Astrocyte of the cerebellum (primary cell): Measurements from ENCODE around the gene PITHD1.
A peak's percentile ranks its signal among the peaks of the same experiment; 100 is the strongest.
"Not testable (repeated sequence)": the region's sequence is repeated elsewhere in the genome, so short reads cannot be mapped to it uniquely, and the experiment has no call there.

Source experiments
- DNase-seq: peaks from one replicate; pipeline ENCODE4 v3.0.0-alpha.2; 2011; ENCODE audit warnings: low read depth
- H3K4me3 ChIP-seq: 2 replicates; pipeline ENCODE4 v1.5.1; 2011; ENCODE audit warnings: mild to moderate bottlenecking, low read depth, low read length, moderate library complexity
- in situ Hi-C: cut with HindIII; loops from 2 replicates; pipeline ENCODE4 v1.10.0; 2017; ENCODE audit warnings: low sequenced_read_pairs
- TF ChIP-seq, protein P1 (sequence below): IDR thresholded peaks from 2 replicates; pipeline ENCODE4 v1.5.1; 2012; ENCODE audit warnings: low read length, low read depth, moderate library complexity, mild to moderate bottlenecking; ENCODE audit errors: missing control alignments

Gene PITHD1

GRCh38 chr1:23777979-23778814 is at the start of gene PITHD1:
Gene PITHD1 (plus strand): TSS chr1:23778418. CDS start chr1:23778516, 98 bp downstream.
- TF ChIP-seq, protein P1, sequence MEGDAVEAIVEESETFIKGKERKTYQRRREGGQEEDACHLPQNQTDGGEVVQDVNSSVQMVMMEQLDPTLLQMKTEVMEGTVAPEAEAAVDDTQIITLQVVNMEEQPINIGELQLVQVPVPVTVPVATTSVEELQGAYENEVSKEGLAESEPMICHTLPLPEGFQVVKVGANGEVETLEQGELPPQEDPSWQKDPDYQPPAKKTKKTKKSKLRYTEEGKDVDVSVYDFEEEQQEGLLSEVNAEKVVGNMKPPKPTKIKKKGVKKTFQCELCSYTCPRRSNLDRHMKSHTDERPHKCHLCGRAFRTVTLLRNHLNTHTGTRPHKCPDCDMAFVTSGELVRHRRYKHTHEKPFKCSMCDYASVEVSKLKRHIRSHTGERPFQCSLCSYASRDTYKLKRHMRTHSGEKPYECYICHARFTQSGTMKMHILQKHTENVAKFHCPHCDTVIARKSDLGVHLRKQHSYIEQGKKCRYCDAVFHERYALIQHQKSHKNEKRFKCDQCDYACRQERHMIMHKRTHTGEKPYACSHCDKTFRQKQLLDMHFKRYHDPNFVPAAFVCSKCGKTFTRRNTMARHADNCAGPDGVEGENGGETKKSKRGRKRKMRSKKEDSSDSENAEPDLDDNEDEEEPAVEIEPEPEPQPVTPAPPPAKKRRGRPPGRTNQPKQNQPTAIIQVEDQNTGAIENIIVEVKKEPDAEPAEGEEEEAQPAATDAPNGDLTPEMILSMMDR: no peak
- peak within 1 kb of the TSS; percentile 67 for H3K4me3 ChIP-seq
- peak; percentile 43 for DNase-seq
- in situ Hi-C loops: no loop called here

GRCh38 chr1:23732363-23733224 is 45.6 kb upstream of the PITHD1 start:
- in situ Hi-C loops: no loop called here
- TF ChIP-seq, protein P1: no peak
- H3K4me3 ChIP-seq: no peak overlapping the region
- no peak for DNase-seq

DNA sequence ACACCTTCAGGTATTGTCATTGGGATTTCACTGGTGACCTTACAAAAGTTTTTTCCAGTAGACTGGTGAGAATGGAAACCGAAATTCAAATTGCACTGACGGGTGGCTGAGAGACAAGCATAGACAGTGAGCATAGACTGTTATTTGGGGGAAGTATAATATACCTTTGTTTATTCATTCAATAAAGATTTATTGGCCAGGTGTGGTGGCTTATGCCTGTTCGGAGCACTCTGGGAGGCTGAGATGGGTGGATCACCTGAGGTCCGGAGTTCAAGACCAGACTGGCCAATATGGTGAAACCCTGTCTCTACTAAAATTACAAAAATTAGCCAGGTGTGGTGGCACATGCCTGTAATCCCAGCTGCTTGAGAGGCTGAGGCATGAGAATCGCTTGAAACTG is 44.9 kb upstream of the PITHD1 start:
- DNase-seq, H3K4me3 ChIP-seq, in situ Hi-C loops: not testable (repeated sequence)

GRCh38 chr1:23736437-23737134 is 41.6 kb upstream of the PITHD1 start:
- DNase-seq: no peak
- TF ChIP-seq, protein P1: no peak
- in situ Hi-C loops: no loop called here
- no peak overlapping the region for H3K4me3 ChIP-seq

- no peak overlapping the region for H3K4me3 ChIP-seq
- TF ChIP-seq, protein P1: no peak
- no peak for DNase-seq
- in situ Hi-C loops: no loop called here
Observed at GRCh38 chr1:23741609-23742008, 36.6 kb upstream of the PITHD1 start.

DNA sequence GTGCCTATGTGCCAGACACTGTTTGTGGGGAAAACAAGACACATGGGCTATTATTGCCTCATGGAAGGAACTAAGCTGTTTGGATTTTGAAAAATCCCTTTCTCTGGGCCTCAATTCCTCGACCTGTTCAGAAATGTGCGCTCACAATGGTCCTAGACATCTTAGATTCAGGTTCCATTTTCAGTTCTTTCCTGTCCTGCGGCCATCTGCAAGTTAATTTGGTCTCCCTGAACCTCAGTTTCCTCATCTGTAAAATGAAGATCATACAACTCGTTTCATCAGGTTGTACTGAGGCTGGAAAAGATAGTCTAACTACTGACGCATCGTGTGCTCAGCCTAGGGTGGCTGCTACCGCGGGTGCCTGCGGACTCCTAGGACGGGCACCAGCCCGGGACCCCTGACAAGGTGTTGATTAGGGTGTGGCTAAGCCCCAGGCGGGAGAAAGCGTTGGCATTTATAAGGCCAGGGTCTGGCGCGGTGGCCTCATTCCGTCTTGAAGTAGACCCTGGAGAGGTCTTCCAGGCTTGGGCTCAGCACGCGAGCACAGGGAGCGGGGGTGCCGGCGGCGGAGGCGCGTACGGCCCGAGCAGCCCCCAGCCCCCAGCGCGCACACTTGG is 35.4 kb upstream of the PITHD1 start:
- DNase-seq: no peak
- in situ Hi-C loops: no loop called here
- TF ChIP-seq, protein P1: no peak
- H3K4me3 ChIP-seq: peak overlapping the region; percentile 77
